Stimulated activated CD4-positive, alpha-beta T cell treated with anti-CD3 and anti-CD28 coated beads, TNF-alpha, amount 100 ng/mL, for 48 hours (primary cell): Measurements from ENCODE around the gene SPARCL1.
"Not testable (repeated sequence)": the region's sequence is repeated elsewhere in the genome, so short reads cannot be mapped to it uniquely, and the experiment has no call there.

Experiments used
- DNase-seq, 3 donors: peaks; one replicate each; pipeline ENCODE4 v3.0.0-alpha.2; 2020; ENCODE audit warnings: low read depth in 3 of 3

The SPARCL1 gene

GRCh38 chr4:87529187-87529586, at the start of gene SPARCL1:
Gene SPARCL1, minus strand, starts transcription at chr4:87529376. Its CDS starts 29,802 bp downstream, at chr4:87499574.
- DNase-seq = no peak

GRCh38 chr4:87575983-87576382, 46.8 kb upstream of the SPARCL1 start:
- DNase-seq = no peak

GRCh38 chr4:87575408-87575807, 46.2 kb upstream of the SPARCL1 start:
- no peak for DNase-seq

GRCh38 chr4:87574996-87575395, 45.8 kb upstream of the SPARCL1 start:
- DNase-seq = no peak

GRCh38 chr4:87574376-87574775, 45.2 kb upstream of the SPARCL1 start:
- not testable (repeated sequence) for DNase-seq

GRCh38 chr4:87570290-87570805, 41.2 kb upstream of the SPARCL1 start:
- no peak for DNase-seq

- DNase-seq = no peak
Observed at GRCh38 chr4:87567191-87567590, 38.0 kb upstream of the SPARCL1 start.

GRCh38 chr4:87566276-87566675, 37.1 kb upstream of the SPARCL1 start:
- no peak for DNase-seq

- DNase-seq = no peak
Observed at GRCh38 chr4:87565746-87566145, 36.6 kb upstream of the SPARCL1 start.

- DNase-seq = no peak
Observed at GRCh38 chr4:87560802-87561201, 31.6 kb upstream of the SPARCL1 start.

GRCh38 chr4:87559090-87559837, 30.1 kb upstream of the SPARCL1 start:
- DNase-seq = peak; percentile 3 to 25 (median 16)

- DNase-seq = no peak
Observed at GRCh38 chr4:87557348-87557747, 28.2 kb upstream of the SPARCL1 start.

GRCh38 chr4:87555773-87556619, 26.8 kb upstream of the SPARCL1 start:
- DNase-seq = no peak

- no peak for DNase-seq
Observed at GRCh38 chr4:87553182-87553581, 24.0 kb upstream of the SPARCL1 start.

GRCh38 chr4:87551361-87551760, 22.2 kb upstream of the SPARCL1 start:
- no peak for DNase-seq

- no peak for DNase-seq
Observed at GRCh38 chr4:87547016-87547708, 18.0 kb upstream of the SPARCL1 start.

- no peak for DNase-seq
Observed at GRCh38 chr4:87545052-87545451, 15.9 kb upstream of the SPARCL1 start.

GRCh38 chr4:87543835-87544461, 14.8 kb upstream of the SPARCL1 start:
- DNase-seq = no peak

- DNase-seq = no peak
Observed at GRCh38 chr4:87542734-87543312, 13.6 kb upstream of the SPARCL1 start.

GRCh38 chr4:87541956-87542709, 13.0 kb upstream of the SPARCL1 start:
- DNase-seq = no peak

- DNase-seq = no peak
Observed at GRCh38 chr4:87541521-87541920, 12.3 kb upstream of the SPARCL1 start.
